IPS-20b (cell line): ENCODE data around the gene P4HB.
"Not testable (repeated sequence)": the region's sequence is repeated elsewhere in the genome, so short reads cannot be mapped to it uniquely, and the experiment has no call there.

Experiments used
- H3K27ac ChIP-seq: one replicate; pipeline ENCODE4 v1.5.1; 2013; ENCODE audit warnings: low read length
- H3K27me3 ChIP-seq: 2 replicates; pipeline ENCODE4 v1.6.1; 2013; ENCODE audit warnings: mild to moderate bottlenecking, low read length, inconsistent platforms; ENCODE audit not compliant: insufficient read depth
- H3K36me3 ChIP-seq: 2 replicates; pipeline ENCODE4 v1.6.1; 2013; ENCODE audit warnings: low read depth, mild to moderate bottlenecking, inconsistent platforms, low read length, moderate library complexity; ENCODE audit not compliant: insufficient read depth
- H3K4me1 ChIP-seq: 2 replicates; pipeline ENCODE4 v1.6.1; 2013; ENCODE audit warnings: mild to moderate bottlenecking, control low read depth, inconsistent platforms, low read length, moderate library complexity; ENCODE audit not compliant: insufficient read depth
- H3K4me3 ChIP-seq: 2 replicates; pipeline ENCODE4 v1.5.1; 2013; ENCODE audit warnings: mild to moderate bottlenecking, low read length, inconsistent platforms
- H3K9ac ChIP-seq: 2 replicates; pipeline ENCODE4 v1.6.1; 2013; ENCODE audit warnings: low read depth, mild to moderate bottlenecking, inconsistent platforms, low read length, moderate library complexity
- H3K9me3 ChIP-seq: 2 replicates; pipeline ENCODE4 v1.6.1; 2013; ENCODE audit warnings: mild to moderate bottlenecking, low read depth, low read length, inconsistent platforms; ENCODE audit not compliant: insufficient read depth

P4HB gene

GRCh38 chr17:81840059-81840458 lies 20.3 kb downstream of the P4HB start:
- not testable (repeated sequence) for H3K4me3 ChIP-seq, H3K4me1 ChIP-seq, H3K27ac ChIP-seq, H3K27me3 ChIP-seq, H3K9me3 ChIP-seq, H3K9ac ChIP-seq
- peaks cover 28% of the 10 kb centered on the region for H3K36me3 ChIP-seq

GRCh38 chr17:81839301-81839700 lies 21.0 kb downstream of the P4HB start:
- Histone ChIP-seq H3K36me3 (peaks cover 20% of the 10 kb centered on the region), H3K9me3 (no peaks in the 10 kb centered on the region), H3K27ac (no peak overlapping the region), H3K4me1 (no peaks in the 10 kb centered on the region), H3K9ac (no peak overlapping the region), H3K4me3 (no peak overlapping the region), H3K27me3 (no peaks in the 10 kb centered on the region)

DNA sequence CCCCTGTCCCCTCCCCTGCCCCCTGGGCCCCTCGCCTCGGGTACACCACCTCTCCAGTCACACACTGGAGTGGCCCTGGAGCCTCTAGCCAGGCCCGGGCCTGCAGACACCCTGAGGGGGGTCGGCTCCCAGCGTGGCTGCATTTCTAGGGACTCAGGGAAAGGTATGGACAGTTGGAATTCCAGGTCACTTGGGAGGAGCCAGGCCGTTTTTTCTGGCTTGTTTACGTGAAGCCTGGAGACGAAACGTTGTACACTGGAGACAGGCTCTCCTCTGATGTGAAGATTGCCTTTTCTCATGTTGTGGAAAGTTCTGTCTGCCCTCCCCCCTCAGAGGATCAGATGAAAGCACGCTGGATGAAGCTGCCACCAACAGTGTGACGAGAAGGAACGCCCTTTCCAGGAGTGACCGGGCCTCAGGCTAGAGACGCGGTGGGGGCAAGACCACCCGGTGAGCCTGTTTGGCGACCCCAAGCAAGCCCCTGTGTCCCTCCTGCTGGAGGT lies 21.5 kb downstream of the P4HB start:
- Histone ChIP-seq H3K27me3 (no peaks in the 10 kb centered on the region), H3K4me1 (no peaks in the 10 kb centered on the region), H3K36me3 (peaks cover 15% of the 10 kb centered on the region), H3K27ac (no peak overlapping the region), H3K4me3 (no peak overlapping the region), H3K9me3 (no peaks in the 10 kb centered on the region), H3K9ac (no peak overlapping the region)

DNA sequence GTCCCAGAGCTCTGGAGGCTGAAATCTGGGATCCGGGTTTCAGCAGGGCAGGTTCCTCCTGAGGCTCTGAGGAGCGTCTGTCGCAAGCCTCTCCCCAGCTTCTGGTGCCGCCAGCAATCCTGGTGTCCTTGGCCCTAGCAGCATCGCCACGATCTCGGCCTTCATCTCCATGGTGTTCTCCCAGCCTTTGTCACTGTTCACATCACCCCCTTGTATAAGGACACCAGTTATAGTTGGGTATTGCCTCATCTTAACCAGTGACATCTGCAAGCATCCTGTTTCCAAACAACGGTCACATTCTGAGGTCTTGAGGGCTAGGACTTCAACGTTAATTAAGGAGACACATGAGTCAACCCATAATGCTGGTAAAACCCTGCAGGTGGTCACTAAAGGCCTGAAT lies 22.7 kb downstream of the P4HB start:
- Histone ChIP-seq H3K9ac (no peak overlapping the region), H3K9me3 (no peaks in the 10 kb centered on the region), H3K27me3 (no peaks in the 10 kb centered on the region), H3K4me3 (no peak overlapping the region), H3K36me3 (peaks cover 4% of the 10 kb centered on the region; the same call in 1 of the 2 replicates), H3K4me1 (no peaks in the 10 kb centered on the region), H3K27ac (no peak overlapping the region)

DNA sequence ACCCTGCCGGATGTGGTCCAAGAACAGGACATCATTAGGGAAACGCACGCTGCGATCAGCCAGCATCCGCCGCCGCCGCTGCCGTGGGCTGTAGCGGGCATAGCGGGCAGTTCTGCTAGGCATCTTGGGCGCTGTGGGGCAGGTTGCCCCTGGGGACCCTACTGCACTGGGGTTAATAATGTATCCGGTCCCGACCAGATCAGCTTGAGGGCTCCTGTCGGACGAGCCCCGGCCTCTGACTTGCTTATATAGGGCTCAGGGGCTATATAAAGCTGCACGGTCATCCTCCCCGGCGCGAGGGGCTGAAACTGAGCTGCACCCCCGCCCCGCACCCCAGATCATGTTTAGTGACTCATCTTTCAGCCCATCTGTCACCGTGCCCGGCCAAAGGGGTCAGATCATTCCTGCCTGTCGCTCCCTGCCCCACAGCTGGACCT lies 25.5 kb downstream of the P4HB start, which contains the start of gene PPP1R27:
PPP1R27 (minus strand) TSS at position 220 of the 437 bp plus-strand sequence; CDS start at position 123, 97 bp downstream.
- H3K4me3 ChIP-seq: peak within 1 kb of the TSS; percentile 91
- H3K27ac ChIP-seq: peak within 1 kb of the TSS; percentile 98
- H3K9ac ChIP-seq: peak within 1 kb of the TSS; percentile 98
- no peaks in the 10 kb centered on the region for H3K36me3 ChIP-seq
- H3K9me3 ChIP-seq: no peaks in the 10 kb centered on the region
- H3K27me3 ChIP-seq: no peaks in the 10 kb centered on the region
- no peaks in the 10 kb centered on the region for H3K4me1 ChIP-seq

DNA sequence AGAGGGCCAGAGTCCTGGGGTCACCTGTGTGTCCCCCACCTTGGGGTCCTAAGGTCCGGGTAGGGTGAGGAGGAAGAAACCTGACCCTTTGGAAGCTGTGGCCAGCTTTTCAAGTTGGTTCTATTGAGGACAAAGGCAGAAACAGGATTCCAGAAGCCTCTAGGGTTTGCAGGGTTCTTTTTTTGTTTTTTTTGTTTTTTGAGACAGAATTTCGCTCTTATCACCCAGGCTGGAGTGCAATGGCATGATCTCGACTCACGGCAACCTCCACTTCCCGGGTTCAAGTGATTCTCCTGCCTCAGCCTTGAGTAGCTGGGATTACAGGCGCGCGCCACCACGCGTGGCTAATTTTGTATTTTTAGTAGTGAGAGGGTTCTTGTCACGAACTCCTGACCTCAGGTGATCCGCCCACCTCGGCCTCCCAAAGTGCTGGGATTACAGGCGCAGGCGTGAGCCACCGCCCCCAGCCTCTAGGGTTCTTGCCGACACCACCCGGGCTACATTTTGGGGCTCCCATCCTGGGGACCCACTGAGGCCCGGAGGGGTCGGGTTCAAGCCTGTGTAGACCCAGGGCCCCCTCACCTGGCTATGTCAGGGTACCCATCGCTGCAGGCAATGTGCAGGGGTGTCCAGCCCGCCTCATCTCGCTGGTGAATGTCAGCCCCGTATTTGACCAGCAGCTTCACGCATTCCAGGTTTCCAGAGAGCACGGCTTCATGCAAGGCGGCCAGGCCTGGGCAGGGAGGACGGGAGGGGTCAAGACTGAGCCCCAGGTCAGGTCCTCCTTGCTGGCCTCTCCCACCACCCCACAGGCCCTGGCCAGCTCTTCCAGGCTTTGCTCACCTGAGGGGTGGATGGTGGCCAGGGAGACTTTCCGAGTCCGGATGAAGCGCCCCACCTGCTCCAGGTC lies 26.2 kb downstream of the P4HB start:
- H3K36me3 ChIP-seq: no peaks in the 10 kb centered on the region
- H3K9me3 ChIP-seq: no peaks in the 10 kb centered on the region
- H3K9ac ChIP-seq: peak overlapping the region; percentile 98
- peak overlapping the region; percentile 91 for H3K4me3 ChIP-seq
- H3K4me1 ChIP-seq: no peaks in the 10 kb centered on the region
- peak overlapping the region; percentile 98 for H3K27ac ChIP-seq
- H3K27me3 ChIP-seq: no peaks in the 10 kb centered on the region

DNA sequence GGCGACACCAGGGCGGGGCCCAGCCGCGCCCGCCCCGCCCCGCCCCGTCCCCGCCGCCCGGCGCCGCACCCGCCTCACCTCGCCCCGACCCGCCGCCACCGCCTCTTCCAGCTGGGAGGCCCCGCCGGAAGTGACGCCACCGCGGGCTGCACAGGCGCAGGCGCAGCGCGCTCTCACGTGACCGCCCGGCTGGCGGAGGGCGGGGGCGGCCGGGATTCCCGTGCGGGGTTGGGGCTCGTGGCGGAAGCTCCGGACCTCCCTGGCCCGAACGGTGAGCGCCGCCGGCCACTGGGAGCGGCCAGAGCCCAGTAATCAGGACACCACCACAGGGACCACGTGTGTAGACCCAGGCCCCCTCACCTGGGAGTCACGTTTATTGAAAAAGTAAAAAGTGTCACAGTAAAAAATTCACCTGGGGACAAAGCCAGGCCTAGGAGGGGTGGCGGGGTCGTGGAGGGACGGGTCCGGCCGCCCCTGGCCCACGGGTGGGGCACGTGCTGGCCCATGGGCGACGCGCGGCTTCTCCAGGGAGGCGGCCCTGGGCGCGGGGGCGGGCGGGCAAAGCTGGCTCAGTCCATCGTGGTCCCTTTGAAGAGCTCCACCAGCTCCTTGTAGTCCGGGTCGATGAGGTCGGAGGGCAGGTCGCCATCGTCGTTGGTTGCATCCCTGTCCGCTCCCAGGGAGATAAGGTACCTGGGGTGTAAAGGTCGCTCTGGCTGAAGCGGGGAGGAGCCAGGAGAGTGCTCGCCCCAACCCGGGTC lies 27.0 kb downstream of the P4HB start, which contains the start of gene MCRIP1:
MCRIP1 (minus strand) TSS at position 132 of the 761 bp plus-strand sequence. CDS start 8,785 bp downstream, outside the sequence.
- H3K9ac ChIP-seq: peak within 1 kb of the TSS; percentile 98
- no peaks in the 10 kb centered on the region for H3K9me3 ChIP-seq
- H3K27me3 ChIP-seq: no peaks in the 10 kb centered on the region
- H3K27ac ChIP-seq: peak within 1 kb of the TSS; percentile 98
- H3K4me1 ChIP-seq: no peaks in the 10 kb centered on the region
- H3K4me3 ChIP-seq: peak within 1 kb of the TSS; percentile 91
- H3K36me3 ChIP-seq: no peaks in the 10 kb centered on the region

- H3K9me3 ChIP-seq: no peaks in the 10 kb centered on the region
- H3K4me3 ChIP-seq: peak overlapping the region; percentile 74
- H3K27ac ChIP-seq: no peak overlapping the region
- no peaks in the 10 kb centered on the region for H3K27me3 ChIP-seq
- H3K36me3 ChIP-seq: no peaks in the 10 kb centered on the region
- H3K4me1 ChIP-seq: no peaks in the 10 kb centered on the region
- peak overlapping the region; percentile 70; the same call in 1 of the 2 replicates for H3K9ac ChIP-seq
Measured at GRCh38 chr17:81832608-81833159, 27.7 kb downstream of the P4HB start.

- no peaks in the 10 kb centered on the region for H3K36me3 ChIP-seq
- H3K9ac ChIP-seq: peak overlapping the region; percentile 70; the same call in 1 of the 2 replicates
- no peaks in the 10 kb centered on the region for H3K4me1 ChIP-seq
- peak overlapping the region; percentile 74 for H3K4me3 ChIP-seq
- no peaks in the 10 kb centered on the region for H3K9me3 ChIP-seq
- H3K27ac ChIP-seq: no peak overlapping the region
- no peaks in the 10 kb centered on the region for H3K27me3 ChIP-seq
Measured at GRCh38 chr17:81831957-81832607, 28.3 kb downstream of the P4HB start.

GRCh38 chr17:81831563-81831956 lies 28.8 kb downstream of the P4HB start:
- Histone ChIP-seq H3K27me3 (no peaks in the 10 kb centered on the region), H3K9me3 (no peaks in the 10 kb centered on the region), H3K9ac (no peak overlapping the region), H3K36me3 (no peaks in the 10 kb centered on the region), H3K4me3 (no peak overlapping the region), H3K4me1 (no peaks in the 10 kb centered on the region), H3K27ac (no peak overlapping the region)

DNA sequence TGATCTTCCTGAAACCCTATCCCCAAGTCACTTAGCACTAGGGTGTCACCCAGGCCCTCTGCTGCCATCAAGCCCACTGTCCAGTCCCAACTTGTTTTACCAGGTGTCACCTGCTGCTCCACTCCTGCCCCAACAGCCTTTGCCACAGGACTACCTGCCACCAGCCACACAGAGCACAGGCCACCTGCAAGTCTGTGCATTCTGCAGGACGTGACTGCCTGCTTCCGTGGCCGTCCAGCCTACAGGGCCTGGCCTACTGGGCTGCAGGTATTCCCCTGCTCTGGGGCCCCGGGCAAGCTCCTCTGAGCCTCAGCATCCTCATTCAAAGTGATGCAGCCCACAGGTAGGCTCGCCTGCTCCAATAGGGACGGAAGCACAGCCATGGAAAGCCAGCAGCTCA lies 30.5 kb downstream of the P4HB start:
- H3K9ac ChIP-seq: no peak overlapping the region
- no peak overlapping the region for H3K4me3 ChIP-seq

More for the DNA sequence above, 30.5 kb downstream of the P4HB start:
- H3K36me3 ChIP-seq: no peaks in the 10 kb centered on the region
- no peaks in the 10 kb centered on the region for H3K9me3 ChIP-seq
- H3K27ac ChIP-seq: no peak overlapping the region
- 0 out of 2 replicates have a peak, but pooled peaks cover 4% of the 10 kb centered on the region for H3K4me1 ChIP-seq
- no peaks in the 10 kb centered on the region for H3K27me3 ChIP-seq
